Femur (tissue), 1 donor: ENCODE measurements around the gene FOSB.

Source experiments
- DNase-seq: peaks from one replicate; pipeline ENCODE4 v3.0.0-alpha.2; 2017

FOSB gene

GRCh38 chr19:45469132-45469944 is 1.5 kb downstream of the FOSB start:
- peak; percentile 95 for DNase-seq

- DNase-seq = peak; percentile 68
Observed at GRCh38 chr19:45469945-45470761, 2.4 kb downstream of the FOSB start.

GRCh38 chr19:45470762-45471081 is 2.9 kb downstream of the FOSB start:
- DNase-seq = peak; percentile 55

DNA sequence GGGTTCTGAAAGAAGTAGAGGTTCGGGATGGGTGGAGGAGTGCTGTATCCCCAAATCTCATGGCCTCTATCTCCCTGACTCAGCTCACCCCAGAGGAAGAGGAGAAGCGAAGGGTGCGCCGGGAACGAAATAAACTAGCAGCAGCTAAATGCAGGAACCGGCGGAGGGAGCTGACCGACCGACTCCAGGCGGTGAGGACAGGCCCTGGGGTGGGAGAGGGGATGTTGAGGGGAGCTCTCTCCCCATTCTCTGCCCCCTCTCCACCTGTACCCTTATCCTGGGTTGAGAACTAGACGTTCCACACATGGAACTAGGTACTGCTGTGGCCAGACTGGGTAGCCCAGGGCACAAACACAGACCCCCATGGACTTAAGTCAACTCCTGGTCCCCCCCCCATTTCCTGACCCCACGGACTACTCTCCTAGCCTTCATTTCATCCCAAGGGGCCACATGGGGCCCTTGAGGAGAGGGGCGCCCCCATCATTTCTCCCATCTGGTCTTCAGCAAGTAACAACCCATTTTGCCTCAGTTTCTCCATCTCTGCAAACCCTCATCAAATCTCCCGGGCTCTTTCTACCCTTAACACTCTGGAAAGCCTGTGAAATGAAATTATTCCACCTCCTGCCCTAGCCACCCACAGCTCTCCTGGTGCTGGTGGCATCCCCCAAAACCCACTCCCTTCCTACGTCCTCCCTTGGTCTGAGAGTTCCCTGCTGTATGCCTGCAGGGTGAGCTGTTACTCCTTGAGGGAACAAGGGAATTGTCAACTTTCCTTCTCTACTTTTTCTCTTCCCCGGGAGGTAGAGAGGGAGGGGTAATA is 3.5 kb downstream of the FOSB start:
- no peak for DNase-seq

GRCh38 chr19:45471931-45472562 is 4.3 kb downstream of the FOSB start:
- no peak for DNase-seq

DNA sequence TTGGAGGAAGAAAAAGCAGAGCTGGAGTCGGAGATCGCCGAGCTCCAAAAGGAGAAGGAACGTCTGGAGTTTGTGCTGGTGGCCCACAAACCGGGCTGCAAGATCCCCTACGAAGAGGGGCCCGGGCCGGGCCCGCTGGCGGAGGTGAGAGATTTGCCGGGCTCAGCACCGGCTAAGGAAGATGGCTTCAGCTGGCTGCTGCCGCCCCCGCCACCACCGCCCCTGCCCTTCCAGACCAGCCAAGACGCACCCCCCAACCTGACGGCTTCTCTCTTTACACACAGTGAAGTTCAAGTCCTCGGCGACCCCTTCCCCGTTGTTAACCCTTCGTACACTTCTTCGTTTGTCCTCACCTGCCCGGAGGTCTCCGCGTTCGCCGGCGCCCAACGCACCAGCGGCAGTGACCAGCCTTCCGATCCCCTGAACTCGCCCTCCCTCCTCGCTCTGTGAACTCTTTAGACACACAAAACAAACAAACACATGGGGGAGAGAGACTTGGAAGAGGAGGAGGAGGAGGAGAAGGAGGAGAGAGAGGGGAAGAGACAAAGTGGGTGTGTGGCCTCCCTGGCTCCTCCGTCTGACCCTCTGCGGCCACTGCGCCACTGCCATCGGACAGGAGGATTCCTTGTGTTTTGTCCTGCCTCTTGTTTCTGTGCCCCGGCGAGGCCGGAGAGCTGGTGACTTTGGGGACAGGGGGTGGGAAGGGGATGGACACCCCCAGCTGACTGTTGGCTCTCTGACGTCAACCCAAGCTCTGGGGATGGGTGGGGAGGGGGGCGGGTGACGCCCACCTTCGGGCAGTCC is 5.0 kb downstream of the FOSB start:
- DNase-seq = peak; percentile 75

- no peak for DNase-seq
Observed at GRCh38 chr19:45473367-45473681, 5.5 kb downstream of the FOSB start.

DNA sequence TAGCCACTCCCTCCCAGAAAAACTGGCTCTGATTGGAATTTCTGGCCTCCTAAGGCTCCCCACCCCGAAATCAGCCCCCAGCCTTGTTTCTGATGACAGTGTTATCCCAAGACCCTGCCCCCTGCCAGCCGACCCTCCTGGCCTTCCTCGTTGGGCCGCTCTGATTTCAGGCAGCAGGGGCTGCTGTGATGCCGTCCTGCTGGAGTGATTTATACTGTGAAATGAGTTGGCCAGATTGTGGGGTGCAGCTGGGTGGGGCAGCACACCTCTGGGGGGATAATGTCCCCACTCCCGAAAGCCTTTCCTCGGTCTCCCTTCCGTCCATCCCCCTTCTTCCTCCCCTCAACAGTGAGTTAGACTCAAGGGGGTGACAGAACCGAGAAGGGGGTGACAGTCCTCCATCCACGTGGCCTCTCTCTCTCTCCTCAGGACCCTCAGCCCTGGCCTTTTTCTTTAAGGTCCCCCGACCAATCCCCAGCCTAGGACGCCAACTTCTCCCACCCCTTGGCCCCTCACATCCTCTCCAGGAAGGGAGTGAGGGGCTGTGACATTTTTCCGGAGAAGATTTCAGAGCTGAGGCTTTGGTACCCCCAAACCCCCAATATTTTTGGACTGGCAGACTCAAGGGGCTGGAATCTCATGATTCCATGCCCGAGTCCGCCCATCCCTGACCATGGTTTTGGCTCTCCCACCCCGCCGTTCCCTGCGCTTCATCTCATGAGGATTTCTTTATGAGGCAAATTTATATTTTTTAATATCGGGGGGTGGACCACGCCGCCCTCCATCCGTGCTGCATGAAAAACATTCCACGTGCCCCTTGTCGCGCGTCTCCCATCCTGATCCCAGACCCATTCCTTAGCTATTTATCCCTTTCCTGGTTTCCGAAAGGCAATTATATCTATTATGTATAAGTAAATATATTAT is 6.1 kb downstream of the FOSB start:
- DNase-seq = peak; percentile 78

GRCh38 chr19:45474606-45475521 is 7.1 kb downstream of the FOSB start:
- peak; percentile 80 for DNase-seq

- peak; percentile 82 for DNase-seq
Observed at GRCh38 chr19:45475537-45476291, 7.9 kb downstream of the FOSB start.

DNA sequence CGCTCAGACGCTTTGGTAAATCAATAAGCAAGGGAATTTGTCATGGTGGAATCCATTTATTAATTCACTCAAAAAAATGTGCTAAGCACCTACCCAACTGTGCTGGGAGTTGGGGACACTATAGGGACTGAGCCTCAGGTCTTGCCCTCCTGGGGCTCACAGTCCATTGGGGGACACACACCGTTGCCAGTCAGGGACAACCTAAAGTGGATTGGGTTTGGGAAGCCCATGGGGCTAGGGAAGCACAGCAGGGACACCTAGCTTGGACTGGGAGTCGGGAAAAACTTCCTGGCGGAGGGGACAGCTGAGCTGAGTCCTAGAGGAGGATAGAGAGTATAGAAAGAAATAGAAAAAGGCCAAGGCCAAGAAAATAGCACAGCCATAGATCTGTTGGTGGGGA is 8.5 kb downstream of the FOSB start:
- peak; percentile 80 for DNase-seq

DNA sequence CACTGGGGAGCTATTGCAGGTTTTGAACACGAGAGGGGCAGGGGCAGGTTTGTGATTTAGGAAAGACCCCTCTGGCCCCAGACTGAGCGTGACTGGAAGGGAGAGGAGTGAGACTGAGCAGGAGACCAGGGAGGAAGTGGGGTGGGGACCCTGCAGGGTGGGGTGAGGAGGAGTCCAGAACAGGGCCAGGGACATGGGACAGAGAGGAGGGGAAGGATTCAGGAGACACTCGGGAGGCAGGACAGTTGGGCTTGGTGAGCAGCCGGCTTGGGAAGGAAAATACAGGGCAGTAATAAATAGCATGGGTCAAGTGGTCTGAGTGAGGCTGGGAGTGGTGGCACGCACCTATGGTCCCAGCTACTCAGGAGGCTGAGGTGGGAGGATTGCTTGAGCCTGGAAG is 9.4 kb downstream of the FOSB start:
- DNase-seq = peak; percentile 73

DNA sequence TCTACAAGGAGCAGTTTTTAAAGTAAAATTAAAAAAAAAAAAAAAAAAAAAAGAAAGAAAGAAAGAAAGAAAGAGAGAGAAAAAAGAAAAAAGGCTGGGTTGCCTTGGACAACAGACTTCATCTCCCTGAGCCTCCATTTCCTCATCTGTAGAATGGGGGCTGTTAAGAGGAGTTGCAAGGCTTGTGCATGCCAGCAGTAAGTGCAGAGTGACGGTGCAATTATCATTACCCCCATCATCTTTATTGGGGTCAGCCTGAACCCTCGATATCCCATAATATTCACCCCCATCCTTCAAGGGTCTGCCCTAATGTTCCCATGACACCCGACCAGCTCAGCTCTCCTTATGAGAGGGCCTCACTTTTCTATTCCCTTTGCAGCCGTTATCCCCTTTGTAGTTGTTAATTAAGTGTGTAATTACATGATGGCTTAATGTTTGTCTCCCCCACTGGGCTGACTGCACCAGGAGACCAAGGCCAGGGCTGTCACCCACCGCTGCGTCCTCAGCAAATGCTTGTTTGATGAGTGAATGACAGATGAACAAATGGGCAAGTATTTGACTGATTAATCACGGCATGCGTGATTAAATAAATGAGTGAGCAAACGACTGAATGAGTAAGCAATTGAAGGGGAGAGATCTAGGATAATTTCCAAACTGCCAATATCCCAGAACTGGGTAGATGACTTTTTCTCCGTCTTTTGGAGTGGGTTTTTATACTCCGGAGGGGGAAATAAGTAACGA is 10.1 kb downstream of the FOSB start:
- DNase-seq = no peak

DNA sequence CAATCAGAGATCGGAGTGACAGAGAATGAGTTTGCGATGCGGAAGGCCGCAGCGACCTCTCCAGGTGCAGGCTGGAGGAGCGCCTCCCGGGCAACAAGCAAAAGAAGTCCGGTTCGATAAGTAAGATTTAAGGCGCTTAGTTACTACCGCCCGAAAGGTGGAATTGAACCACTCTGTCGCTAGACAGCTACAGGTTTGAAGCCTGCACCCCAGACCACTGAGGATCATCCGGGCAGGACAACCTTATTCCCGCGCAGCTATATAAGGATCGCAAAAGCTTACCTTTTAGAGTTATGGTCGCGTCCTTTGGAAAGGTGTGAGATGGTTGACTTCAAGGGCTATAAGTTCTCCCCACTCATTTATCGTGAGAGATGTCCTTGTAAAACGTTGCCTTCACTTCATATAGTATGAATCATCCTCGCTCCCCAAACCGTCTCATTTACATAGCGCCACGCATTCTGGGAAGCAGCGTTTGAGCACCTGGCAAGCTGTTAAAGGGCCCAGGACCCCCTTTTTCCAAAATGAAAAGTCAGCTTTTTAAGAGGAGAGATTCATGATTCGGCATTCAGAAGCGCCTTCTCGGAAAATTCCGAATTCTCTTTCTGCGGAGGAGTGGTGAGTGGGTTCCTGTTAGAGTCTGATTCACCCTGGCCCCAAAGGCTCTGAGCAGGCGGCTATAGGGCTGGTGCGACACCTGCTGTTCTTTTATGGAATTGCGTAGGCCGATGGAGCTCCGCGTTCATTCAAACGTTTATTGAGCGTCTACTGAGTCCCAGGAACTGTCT is 10.8 kb downstream of the FOSB start:
- peak; percentile 93 for DNase-seq

GRCh38 chr19:45483033-45483432 is 15.2 kb downstream of the FOSB start:
- no peak for DNase-seq

- DNase-seq = no peak
Observed at GRCh38 chr19:45484273-45484945, 16.6 kb downstream of the FOSB start.
